ENCODE results near the gene LYZL4.

GRCh38 chr3:42456211-42456610, 45.8 kb upstream of the LYZL4 start:
- TF ChIP-seq, protein P1, sequence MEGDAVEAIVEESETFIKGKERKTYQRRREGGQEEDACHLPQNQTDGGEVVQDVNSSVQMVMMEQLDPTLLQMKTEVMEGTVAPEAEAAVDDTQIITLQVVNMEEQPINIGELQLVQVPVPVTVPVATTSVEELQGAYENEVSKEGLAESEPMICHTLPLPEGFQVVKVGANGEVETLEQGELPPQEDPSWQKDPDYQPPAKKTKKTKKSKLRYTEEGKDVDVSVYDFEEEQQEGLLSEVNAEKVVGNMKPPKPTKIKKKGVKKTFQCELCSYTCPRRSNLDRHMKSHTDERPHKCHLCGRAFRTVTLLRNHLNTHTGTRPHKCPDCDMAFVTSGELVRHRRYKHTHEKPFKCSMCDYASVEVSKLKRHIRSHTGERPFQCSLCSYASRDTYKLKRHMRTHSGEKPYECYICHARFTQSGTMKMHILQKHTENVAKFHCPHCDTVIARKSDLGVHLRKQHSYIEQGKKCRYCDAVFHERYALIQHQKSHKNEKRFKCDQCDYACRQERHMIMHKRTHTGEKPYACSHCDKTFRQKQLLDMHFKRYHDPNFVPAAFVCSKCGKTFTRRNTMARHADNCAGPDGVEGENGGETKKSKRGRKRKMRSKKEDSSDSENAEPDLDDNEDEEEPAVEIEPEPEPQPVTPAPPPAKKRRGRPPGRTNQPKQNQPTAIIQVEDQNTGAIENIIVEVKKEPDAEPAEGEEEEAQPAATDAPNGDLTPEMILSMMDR (IDR thresholded peaks at IDR 0.05): no peak
- no peak for TF ChIP-seq POLR2A (IDR thresholded peaks at IDR 0.05)
- TF ChIP-seq EP300 (IDR thresholded peaks at IDR 0.05): no peak
- no peak for TF ChIP-seq POLR2AphosphoS5 (IDR thresholded peaks at IDR 0.05)
